Ishikawa (cell line): ENCODE results near the gene OR52B2.

Source experiments
- CEBPB ChIP-seq: IDR thresholded peaks from 2 replicates; pipeline ENCODE4 v1.6.1; 2012
- CREB1 ChIP-seq: IDR thresholded peaks from 2 replicates; pipeline ENCODE4 v1.6.1; 2012; ENCODE audit warnings: low read depth
- EGR1 ChIP-seq: IDR thresholded peaks from 2 replicates; pipeline ENCODE4 v1.6.1; 2012
- EP300 ChIP-seq: IDR thresholded peaks from 2 replicates; pipeline ENCODE4 v1.6.1; 2012; ENCODE audit warnings: borderline replicate concordance
- FOXM1 ChIP-seq: IDR thresholded peaks from 2 replicates; pipeline ENCODE4 v1.6.1; 2012; ENCODE audit warnings: low read depth, borderline replicate concordance
- MAX ChIP-seq: IDR thresholded peaks from 2 replicates; pipeline ENCODE4 v1.6.1; 2012
- NFIC ChIP-seq: IDR thresholded peaks from 2 replicates; pipeline ENCODE4 v1.6.1; 2012
- RAD21 ChIP-seq: IDR thresholded peaks from 2 replicates; pipeline ENCODE4 v1.6.1; 2012; ENCODE audit warnings: low read depth
- REST ChIP-seq: IDR thresholded peaks from 2 replicates; pipeline ENCODE4 v1.6.1; 2012; ENCODE audit warnings: low read depth, mild to moderate bottlenecking
- TAF1 ChIP-seq: IDR thresholded peaks from 2 replicates; pipeline ENCODE4 v1.6.1; 2012; ENCODE audit warnings: low read depth, mild to moderate bottlenecking
- TCF12 ChIP-seq: IDR thresholded peaks from 2 replicates; pipeline ENCODE4 v1.6.1; 2012; ENCODE audit warnings: low read depth
- TEAD4 ChIP-seq: IDR thresholded peaks from 2 replicates; pipeline ENCODE4 v1.6.1; 2012
- USF1 ChIP-seq: IDR thresholded peaks from 2 replicates; pipeline ENCODE4 v1.6.1; 2012
- YY1 ChIP-seq: IDR thresholded peaks from 2 replicates; pipeline ENCODE4 v1.6.1; 2012; ENCODE audit warnings: low read depth
- ZBTB7A ChIP-seq: IDR thresholded peaks from 2 replicates; pipeline ENCODE4 v1.6.1; 2012; ENCODE audit warnings: low read depth

OR52B2 gene

GRCh38 chr11:6175440-6175839 lies 5.3 kb upstream of the OR52B2 start:
- TF ChIP-seq TCF12 (no peak), CEBPB (no peak), NFIC (no peak), REST (no peak), TAF1 (no peak), TEAD4 (no peak), ZBTB7A (no peak), YY1 (no peak), CREB1 (no peak), USF1 (no peak), RAD21 (no peak), FOXM1 (no peak), EGR1 (no peak), EP300 (no peak), MAX (no peak)

- TF ChIP-seq YY1 (no peak), USF1 (peak; percentile 73), TCF12 (no peak)
These were observed 13.3 kb downstream of the OR52B2 start for GRCh38 chr11:6156628-6157359.

- TF ChIP-seq CREB1 (no peak), ZBTB7A (no peak), USF1 (no peak), TEAD4 (no peak), RAD21 (no peak), EP300 (no peak), MAX (no peak), TAF1 (no peak), YY1 (no peak), FOXM1 (no peak), TCF12 (no peak), NFIC (no peak)
These were observed 18.0 kb downstream of the OR52B2 start for GRCh38 chr11:6152126-6152525.

- TF ChIP-seq EGR1 (no peak), EP300 (no peak), ZBTB7A (no peak), RAD21 (no peak), NFIC (no peak), REST (no peak), CREB1 (no peak), USF1 (no peak), MAX (no peak)
These were observed 19.0 kb downstream of the OR52B2 start for GRCh38 chr11:6151117-6151516.

- no peak for TF ChIP-seq ZBTB7A
- no peak for TF ChIP-seq YY1
- no peak for TF ChIP-seq USF1
- TF ChIP-seq TEAD4: no peak
- TF ChIP-seq TCF12: no peak
- TF ChIP-seq CREB1: no peak
- no peak for TF ChIP-seq EP300
- TF ChIP-seq CEBPB: no peak
- TF ChIP-seq NFIC: no peak
- TF ChIP-seq EGR1: no peak
- no peak for TF ChIP-seq MAX
- no peak for TF ChIP-seq RAD21
- TF ChIP-seq TAF1: no peak
- no peak for TF ChIP-seq REST
These were observed 27.2 kb downstream of the OR52B2 start for GRCh38 chr11:6142936-6143335.
